HG03439 (cell line): ENCODE results near the gene RPRD1B.
"Not testable (repeated sequence)": the region's sequence is repeated elsewhere in the genome, so short reads cannot be mapped to it uniquely, and the experiment has no call there.

ENCODE experiments used
- ATAC-seq: cut with Tn5 transposase; IDR thresholded peaks from one replicate; pipeline ENCODE4 v1.9.1; 2021; ENCODE audit warnings: mild to moderate bottlenecking, moderate library complexity; ENCODE audit not compliant: unreplicated experiment

Gene RPRD1B

DNA sequence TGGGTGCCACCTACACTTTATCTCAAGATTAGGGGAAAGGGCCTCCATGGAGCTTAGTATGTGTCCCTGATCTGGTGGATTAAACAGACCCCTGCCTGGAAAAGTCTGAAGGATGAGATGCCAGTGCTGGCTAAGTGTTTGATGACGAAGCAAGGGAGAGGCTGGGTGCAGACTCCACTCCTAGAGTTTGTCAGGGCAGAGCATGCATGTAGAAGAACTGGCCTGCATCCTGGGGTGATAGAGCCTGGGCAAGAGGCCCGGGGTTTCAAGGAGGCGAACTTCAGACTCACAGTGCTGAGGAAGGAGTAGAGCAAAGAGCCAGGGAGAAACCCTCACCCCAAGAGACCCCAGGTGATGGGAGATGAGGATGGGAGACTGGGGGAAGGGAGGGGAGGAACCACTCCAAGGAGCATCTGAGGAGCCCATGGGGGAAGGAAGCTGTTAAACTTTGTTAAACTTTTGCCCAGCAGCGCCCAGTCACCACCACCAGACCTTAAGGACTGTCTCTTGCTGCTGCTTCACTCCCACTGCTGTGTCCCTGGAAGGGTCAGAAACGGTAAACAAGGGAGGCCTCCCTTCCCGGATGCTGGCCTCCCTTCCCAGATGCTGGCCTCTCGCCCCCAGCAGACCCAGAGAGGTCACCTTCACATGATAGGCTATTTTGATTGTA, 61.6 kb downstream of the RPRD1B start:
- no peak for ATAC-seq

DNA sequence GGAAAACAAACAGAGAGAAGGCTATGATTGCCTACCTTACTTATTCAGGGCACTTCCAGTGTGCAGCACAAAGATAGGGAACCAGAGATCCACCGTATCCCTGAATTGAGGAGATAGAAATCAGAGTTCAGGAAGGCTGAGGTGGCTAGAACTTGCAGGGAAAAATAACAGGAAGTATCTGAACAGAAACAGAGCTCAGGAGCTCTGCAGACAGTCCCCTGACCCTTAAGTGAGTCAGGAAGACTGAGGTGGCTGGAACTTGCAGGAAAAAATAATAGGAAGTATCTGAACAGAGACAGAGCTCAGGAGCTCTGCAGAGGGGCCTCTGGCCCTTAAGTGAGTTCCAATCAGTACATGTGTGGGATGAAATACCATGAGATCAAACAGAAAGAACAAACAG, 65.4 kb downstream of the RPRD1B start:
- ATAC-seq, result no peak

DNA sequence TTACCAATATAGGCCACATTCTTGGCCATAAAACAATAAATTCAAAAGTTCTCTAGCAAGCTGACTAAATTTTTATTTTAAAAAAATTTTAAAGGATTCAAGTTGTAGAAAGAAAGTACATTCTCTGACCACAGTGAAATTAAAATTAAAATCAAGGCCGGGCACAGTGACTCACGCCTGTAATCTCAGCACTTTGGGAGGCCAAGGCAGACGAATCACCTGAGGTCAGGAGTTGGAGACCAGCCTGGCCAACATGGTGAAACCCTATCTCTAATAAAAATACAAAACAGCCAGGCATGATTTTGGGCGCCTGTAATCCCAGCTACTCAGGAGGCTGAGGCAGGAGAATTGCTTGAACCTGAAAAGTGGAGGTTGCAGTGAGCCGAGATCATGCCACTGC, 68.7 kb downstream of the RPRD1B start:
- ATAC-seq, result not testable (repeated sequence)

DNA sequence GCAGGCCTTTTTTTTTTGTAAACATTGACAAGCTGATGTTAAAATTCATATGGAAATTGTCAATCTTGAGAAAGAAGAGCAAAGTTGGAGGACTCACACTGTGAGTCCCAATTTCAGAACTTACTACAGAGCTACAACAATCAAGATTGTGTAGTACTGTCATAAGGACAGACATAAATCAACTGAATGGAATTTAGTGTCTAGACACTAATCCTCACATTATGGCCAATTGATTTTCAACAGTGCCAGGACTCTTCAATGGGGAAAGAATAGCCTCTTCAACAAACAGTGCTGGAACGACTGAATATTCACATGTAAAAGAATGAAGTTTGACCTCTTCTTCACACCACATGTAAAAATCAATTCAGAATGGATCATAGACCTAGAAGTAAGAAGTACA, 70.7 kb downstream of the RPRD1B start:
- no peak for ATAC-seq

DNA sequence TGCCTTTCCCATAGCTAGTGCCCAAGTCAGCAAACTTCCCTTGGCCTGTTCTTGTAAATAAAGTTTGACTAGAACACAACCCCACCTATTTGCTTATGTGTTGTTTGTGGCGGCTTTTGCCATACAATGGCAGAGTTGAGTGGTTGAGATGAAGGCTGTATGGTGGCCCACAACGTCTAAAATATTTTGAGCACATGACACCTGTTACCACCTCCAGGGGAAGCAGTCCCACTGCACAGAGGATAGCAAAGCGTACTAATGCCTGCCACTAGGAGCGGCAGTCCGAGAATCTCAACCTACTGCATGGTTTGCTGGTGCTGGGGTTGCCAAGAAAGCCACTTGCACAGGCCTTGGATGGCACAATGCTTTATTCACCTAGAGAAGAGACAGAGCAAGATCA, 72.9 kb downstream of the RPRD1B start:
- ATAC-seq, result no peak

DNA sequence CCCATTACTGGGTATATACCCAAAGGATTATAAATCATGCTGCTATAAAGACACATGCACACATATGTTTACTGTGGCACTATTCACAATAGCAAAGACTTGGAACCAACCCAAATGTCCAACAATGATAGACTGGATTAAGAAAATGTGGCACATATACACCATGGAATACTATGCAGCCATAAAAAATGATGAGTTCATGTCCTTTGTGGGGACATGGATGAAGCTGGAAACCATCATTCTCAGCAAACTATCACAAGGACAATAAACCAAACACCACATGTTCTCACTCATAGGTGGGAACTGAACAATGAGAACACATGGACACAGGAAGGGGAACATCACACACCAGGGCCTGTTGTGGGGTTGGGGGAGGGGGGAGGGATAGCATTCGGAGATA, 73.8 kb downstream of the RPRD1B start:
- not testable (repeated sequence) for ATAC-seq

DNA sequence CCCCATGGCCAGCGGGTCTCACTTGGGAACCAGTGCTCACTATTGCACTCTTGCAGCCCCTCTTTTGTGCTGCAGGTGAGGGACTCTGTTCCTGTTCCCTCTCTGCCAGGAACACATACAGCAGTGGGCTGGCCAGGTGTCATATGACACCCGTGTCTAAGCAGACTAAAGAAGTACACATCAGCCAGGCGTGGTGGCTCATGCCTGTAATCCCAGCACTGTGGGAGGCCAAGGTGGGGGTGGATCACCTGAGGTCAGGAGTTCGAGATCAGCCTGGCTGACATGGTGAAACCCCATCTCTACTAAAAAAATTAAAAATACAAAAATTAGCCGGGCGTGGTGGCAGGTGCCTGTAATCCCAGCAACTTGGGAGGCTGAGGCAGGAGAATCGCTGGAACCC, 74.4 kb downstream of the RPRD1B start:
- not testable (repeated sequence) for ATAC-seq

DNA sequence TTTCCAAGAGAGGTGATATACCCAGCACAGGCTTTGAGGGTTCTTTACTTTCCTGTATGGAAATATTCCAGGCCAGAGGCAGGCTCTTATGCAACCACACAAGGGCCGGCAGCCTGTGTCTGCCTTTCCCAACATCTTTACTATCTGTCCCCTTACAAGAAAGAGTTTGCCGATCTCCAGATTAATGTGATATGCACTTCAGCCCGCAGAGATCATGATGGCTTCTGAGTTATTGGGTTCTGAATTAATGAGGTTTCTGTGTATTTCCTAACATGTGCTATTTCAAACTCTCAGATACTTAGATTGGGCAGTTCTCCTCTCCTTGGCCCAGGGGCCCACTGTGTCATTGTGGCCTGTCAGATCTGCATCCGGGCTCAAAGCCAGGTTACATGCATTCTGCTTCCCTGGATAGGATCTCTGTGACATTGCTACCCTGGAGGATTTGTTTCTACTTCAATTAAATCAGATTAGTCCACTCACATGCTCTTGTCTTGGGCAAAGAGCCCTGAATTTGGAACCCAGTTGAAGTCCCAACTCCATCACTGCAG, 75.0 kb downstream of the RPRD1B start:
- no peak for ATAC-seq

DNA sequence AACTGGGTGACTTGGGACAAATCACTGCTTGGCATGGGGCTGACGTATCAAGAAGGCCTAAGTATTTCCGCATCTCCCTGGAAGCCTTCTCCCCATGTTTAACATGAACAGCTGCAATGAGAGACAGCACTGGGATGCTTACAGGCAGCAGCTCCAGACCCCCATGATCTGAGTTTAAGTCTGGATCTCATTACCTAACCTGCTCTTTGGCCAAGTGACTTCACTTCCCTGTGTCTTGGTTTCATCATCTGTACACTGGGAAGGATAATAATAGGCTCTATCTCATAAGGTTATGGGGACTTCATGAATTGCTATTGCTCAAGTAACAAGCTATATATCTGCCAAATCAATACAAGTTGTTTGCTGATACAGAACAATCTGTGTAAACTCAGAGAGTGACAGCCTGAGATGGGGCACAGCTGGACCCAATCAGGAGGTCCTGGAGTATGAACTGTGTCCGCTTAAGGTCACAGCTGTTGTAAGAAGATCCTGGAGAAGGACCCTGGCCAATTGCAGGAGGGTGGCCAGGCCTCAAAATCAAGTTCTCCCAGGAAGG, 75.5 kb downstream of the RPRD1B start:
- no peak for ATAC-seq

DNA sequence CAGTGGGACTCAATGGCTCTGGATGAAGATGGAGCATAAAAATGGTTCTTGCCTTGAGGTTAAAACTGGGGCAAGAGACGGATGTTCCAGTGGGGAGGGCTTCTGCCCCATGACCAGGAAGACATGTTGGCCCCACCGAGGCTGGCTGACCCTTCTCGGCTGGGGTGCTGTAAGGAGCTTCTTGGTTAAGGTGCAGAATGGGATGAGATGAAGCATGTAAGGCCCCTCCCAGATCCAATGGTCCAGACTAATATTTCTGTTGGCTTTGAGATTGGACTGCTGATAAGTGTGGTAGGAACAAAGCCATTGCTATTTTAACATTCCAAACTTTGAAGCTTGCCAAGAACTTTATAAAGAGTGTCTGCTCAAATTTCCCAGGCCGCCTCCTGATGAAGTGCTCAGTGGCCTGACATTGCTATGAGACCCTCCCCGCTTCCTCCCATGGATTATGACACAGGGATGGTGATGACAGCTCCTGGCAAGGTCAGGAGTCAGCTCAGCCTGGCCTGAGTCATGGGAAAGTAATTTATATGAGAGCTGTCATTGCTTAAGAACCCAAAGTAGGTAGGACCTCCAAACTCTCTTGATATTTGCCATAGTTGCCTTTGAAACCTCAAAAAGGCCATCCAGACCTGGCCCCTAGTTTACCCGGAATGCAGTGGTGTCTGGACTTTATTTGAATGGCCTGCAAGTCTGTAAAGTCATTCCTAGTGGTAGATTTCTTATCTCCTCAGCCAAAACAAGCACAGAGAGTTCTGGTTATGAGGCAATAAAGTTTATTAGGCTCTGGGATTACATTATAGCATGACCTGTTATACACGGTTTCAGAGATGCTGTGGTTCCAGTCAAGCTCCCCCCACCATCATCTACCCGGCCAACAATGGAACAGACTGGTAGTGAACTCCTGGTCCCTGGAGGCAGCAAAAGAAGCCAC, 76.3 kb downstream of the RPRD1B start:
- no peak for ATAC-seq

DNA sequence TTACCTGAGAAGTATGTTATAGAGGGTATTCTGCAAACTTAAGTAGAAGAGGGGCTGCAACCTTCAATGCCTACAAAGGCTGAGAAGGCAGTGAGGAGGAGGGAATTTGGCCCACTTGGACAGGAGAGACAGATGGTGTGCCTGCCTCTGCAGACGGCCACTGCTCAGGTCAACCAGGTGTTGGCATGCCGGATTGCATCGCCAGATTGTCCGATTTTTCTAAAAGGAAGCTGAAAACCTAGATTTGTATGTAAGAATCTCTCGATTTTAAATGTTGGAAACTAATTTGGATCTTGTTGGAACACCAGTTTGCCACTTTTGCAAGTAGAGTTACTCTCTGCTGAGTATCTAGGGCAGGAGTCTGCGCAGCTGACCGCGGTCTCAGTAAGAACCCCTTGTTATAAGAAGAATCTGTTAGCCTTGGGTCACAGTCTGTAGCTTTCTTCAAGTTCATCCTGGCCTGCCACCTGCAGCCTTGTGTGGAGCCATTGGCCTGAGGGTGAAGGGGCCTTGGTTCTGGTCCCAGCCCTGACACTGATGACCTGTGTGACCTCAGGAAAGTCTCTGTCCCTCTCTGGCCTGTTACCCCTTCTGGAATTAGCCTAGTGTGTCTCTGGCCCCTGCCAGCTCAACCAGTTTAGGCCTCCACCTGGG, 77.1 kb downstream of the RPRD1B start:
- no peak for ATAC-seq

DNA sequence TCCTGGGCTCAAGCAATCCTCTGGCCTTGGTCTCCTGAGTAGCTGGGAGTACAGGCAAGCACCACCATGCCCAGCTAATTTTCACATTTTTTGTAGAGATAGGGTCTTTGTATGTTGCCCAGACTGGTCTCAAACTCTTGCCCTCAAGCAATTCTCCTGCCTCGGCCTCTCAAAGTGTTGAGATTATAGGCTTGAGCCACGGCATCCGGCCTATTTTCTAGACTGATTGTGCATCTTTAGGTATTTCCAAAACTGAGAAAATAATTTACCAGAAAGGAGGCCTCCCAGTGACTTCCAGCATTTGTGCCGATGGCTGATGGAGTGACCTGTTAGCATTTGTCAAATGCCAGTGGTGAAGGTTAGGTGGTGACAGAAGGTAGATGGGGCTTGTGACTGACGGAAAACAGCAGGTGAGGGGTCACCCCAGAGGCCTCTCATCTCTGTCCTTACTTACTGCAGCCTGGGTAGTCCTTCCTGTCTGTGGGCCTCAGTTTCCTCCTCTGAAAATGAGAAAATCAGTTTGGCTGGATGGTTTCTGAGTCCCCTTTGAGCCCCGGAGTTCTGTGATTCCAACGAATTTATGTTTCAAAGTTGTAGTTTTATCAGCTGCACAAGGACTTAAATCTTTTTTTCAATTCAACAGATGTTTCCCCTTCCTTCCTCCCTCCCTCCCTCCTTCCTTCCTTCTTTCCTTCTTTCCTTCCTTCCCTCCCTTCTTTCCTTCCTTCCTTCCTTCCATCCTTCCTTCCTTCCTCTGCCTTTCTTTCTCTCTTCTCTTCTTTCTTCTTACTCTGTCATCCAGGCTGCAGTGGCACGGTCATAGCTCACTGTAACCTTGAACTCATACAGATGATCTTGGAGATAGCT, 78.1 kb downstream of the RPRD1B start:
- no peak for ATAC-seq

DNA sequence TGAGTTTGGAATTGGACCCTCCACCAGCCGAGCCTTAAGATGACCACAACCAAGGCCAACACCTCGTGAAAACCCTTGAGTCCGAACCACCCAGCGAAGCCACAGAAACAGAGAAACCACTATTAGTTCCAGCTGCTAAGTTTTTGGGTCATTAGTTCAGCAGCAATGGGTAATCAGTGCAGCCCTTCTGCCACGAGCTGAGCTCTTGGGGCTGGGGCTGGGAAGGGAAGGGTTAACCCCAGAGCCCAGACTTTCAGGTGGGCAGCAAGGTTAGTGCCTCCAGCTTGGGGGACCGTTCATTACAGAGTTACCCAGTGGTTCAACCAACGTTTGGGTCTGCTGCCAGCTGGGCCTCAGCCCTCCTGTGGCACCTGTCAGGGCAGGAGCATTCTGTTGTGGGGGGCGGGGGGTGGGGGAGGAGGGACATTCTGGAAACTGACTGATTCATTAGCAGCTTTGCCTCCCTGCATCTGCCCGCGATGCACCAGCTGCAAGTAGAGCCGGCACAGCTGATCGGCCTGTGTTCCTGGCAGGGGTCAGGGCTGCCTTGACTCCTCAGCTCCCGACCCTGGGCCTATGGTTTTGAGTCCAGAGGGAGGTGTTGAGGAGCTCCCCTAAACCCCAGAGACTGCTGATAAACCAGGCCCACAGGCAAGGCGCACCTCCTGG, 78.8 kb downstream of the RPRD1B start:
- no peak for ATAC-seq

DNA sequence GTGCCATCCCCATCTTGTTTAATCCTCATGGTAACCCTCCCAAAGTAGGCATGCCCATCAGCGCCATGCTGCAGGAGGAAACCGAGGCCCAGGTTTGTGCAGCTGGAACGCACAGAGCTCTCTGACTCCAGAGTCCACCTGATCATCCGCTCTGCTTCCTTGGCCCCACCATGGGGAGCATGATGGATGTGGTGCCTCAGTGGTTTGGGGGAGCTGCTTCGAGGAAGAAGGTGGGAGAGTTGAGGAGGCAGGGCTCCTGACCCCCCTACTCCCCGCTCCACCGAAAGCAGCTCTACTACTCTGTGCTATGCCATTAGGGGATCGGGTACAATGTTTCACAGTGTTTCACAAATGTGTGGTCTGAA, 79.4 kb downstream of the RPRD1B start:
- no peak for ATAC-seq

DNA sequence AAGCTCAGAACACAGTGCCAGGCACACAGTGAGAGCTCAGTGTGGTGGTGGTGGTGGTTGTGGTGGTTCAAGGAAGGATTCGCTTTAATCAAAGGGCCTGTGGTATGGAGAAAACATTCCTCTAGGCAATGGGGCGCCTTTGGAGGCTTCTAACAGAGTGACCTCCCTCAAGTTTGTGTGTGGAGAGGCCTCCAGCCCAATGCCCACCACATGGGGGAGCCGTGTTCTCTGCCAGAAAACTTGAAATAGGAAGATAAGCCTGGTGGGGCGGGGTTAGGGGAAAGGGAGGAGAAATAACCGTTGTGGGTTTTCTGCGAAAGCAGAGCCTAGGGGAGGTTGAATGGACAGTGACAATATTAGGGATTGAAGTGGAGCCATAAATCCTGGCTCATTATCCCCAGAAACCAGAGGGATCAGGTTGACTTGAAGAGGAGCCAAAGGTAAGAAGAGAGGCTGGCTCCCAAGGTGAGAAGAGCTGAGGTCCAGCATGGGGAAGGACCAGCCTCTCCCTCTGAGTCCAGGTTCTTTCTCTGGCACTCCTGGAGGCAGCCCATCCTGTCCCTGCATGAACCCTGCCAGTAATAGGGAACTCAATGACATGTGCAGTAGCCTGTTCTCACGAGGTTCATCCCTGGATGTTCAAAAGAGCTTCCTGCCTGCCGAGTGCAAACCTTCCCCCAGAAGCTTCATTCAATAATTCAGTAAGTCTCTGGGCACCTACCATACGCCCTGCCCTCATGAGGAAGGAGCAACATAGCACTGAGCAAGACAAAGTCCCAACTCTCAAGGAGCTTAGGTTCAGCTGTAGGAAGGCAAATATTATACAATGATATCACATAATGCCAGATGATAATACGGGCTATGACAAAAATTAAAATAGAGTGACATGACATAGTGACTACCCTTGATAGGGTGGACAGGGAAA, 80.1 kb downstream of the RPRD1B start:
- no peak for ATAC-seq

DNA sequence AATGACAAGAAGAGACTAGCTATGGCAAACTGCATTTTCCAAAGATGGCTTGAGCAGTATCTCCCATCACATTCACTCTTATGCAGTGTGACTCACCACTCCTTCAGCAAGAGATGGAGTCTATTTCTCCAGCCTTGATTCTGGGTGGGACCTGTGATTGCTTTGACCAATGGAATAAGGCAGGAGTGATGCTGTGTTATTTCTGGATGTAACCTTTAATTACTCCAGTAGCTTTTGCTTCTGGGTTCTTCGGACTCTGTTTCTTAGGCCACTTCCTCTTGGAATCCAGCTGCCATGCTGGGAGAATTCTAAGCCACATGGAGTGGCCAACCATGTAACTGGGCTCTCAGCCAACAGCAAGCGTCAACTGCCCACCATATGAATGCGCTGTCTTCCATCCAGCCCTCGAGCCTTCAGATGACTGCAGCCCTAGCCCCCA, 80.8 kb downstream of the RPRD1B start:
- ATAC-seq, result no peak

DNA sequence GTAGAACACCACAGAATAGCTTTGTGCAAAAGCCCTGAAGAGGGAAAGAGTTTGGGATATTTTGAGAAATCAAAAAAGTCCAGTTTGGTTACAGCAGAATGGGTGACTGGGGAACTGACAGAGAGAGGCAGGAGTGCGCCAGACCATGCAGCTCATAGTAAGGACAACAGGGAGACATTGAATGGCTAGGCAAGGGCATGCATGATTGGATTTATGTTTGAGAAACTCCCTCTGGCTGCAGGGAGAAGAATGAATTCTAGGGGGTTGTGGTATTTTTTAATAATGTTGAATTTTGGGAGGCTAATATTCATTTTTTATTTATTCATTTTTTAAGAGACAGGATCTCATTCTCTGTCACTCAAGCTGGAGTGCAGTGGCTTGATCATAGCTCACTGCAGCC, 81.7 kb downstream of the RPRD1B start:
- no peak for ATAC-seq

DNA sequence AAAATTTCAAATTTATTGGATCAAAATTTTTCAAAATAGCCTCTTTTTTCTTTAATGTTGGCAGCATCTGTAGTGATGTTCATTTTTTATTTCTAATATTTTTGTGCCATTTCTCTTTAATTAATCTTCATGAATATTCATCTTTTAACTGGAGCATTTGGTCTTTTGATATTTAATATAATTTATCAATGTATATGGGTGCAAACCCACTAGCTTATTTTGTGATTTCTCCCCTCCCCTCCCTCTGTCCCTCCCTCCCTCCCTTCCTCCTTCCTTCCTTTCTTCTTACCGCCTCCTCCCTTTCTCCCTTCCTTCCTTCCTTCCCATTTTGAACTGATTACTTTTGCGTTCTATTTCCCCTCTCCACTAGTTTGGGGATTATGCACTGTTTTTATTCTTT, 82.3 kb downstream of the RPRD1B start:
- no peak for ATAC-seq
